ENCODE results near the gene MT1A. TPM values are rescaled to one million over a fixed set of nuclear protein-coding genes. Genes with fewer than 3 reads are reported as not detected.
A peak's percentile ranks its signal among the peaks of the same experiment; 100 is the strongest.

The MT1A gene
- total and polyA plus RNA-seq, 8 donors = 0.78 to 24.1 (median 2.0) TPM; not detected in 4

DNA sequence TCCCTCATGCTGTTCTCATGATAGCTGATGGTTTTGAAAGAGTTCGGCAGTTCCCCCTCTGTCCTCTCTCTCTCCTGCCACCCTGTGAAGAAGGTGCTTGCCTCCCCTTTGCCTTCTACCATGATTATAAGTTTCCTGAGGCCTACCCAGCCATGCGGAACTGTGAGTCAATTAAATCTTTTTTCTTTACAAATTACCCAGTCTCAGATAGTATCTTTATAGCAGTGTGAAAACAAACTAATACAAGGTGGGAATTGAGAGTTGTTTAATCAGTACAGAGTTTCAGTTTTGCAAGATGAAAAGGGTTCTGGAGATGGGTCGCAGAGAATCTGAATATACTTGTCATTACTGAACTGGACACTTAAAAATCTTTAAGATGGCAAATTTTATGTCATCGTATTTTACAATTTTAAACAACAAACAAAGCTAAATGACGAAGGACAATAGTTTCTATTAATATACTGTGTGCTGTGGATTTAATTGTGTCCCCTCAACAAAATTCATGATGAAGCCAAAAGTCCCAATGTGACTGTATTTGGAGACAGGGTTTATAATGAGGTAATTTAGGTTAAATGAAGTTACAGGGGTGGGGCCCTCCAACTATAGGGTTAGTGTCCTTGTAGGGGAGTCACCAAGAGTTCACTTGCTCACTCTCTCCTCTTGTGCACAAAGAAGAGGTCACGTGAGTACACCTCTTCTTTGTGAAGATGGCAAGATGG lies 44.7 kb upstream of the MT1A start:
- Histone ChIP-seq H3K9me3 (no peaks in the 10 kb centered on the region), H3K4me1 (peaks cover 0 to 16% of the 10 kb centered on the region in 2 donors), H3K27me3 (peaks cover 16 to 28% of the 10 kb centered on the region in 2 donors), H3K4me3 (no peak overlapping the region), H3K36me3 (no peaks in the 10 kb centered on the region), H3K27ac (no peak overlapping the region)
- ATAC-seq (no peak), DNase-seq (no peak)
- intact Hi-C loops (cut with DNase I) = no loop called here
- TF ChIP-seq CTCF (IDR thresholded peaks at IDR 0.05) = no peak

GRCh38 chr16:56594292-56594619 lies 44.2 kb upstream of the MT1A start:
- H3K4me3 ChIP-seq = no peak overlapping the region
- H3K9me3 ChIP-seq = no peaks in the 10 kb centered on the region
- H3K27me3 ChIP-seq = peaks cover 11 to 23% of the 10 kb centered on the region in 2 donors
- ATAC-seq (no peak), DNase-seq (no peak)
- peaks cover 0 to 13% of the 10 kb centered on the region in 2 donors for H3K4me1 ChIP-seq
- H3K36me3 ChIP-seq = no peaks in the 10 kb centered on the region
- intact Hi-C loops (cut with DNase I) = no loop called here
- no peak overlapping the region for H3K27ac ChIP-seq
- TF ChIP-seq CTCF (IDR thresholded peaks at IDR 0.05) = no peak

- no peaks in the 10 kb centered on the region for H3K9me3 ChIP-seq
- no peak for DNase-seq
- ATAC-seq = peak; percentile 70
- H3K27me3 ChIP-seq = no peaks in the 10 kb centered on the region
- H3K36me3 ChIP-seq = no peaks in the 10 kb centered on the region
- intact Hi-C loops (cut with DNase I) = no loop called here
- TF ChIP-seq CTCF (IDR thresholded peaks at IDR 0.05) = peak; percentile 37 to 58
- H3K4me1 ChIP-seq = peaks cover 0 to 6% of the 10 kb centered on the region in 2 donors
- H3K27ac ChIP-seq = no peak overlapping the region
- H3K4me3 ChIP-seq = no peak overlapping the region
Measured at GRCh38 chr16:56600398-56600999, 38.0 kb upstream of the MT1A start.

DNA sequence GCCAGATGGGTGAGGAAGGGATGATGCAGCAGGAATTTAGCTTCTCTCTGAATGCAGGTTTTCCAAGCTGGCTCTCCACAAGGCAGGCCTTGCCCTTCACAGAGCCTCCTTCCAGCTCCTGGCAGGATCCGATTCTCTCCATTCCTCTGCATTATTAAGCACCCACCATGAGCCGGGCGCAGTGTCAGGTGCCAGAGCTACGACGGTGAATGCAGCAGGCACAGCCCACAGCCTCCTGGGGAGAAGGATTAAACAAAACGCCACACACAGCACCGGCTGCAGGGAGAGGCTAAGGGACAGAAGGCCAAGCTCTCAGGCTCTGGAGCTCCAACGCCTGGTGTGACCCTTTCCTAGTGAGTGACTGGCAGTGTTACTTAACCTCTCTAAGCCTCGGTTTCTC lies 37.1 kb upstream of the MT1A start:
- H3K9me3 ChIP-seq = no peaks in the 10 kb centered on the region
- no peak overlapping the region for H3K27ac ChIP-seq
- intact Hi-C loops (cut with DNase I) = no loop called here
- no peak overlapping the region for H3K4me3 ChIP-seq
- no peak for ATAC-seq
- no peak for DNase-seq
- no peaks in the 10 kb centered on the region for H3K36me3 ChIP-seq
- no peaks in the 10 kb centered on the region for H3K27me3 ChIP-seq
- no peak for TF ChIP-seq CTCF (IDR thresholded peaks at IDR 0.05)
- H3K4me1 ChIP-seq = peaks cover 6 to 14% of the 10 kb centered on the region in 2 donors

DNA sequence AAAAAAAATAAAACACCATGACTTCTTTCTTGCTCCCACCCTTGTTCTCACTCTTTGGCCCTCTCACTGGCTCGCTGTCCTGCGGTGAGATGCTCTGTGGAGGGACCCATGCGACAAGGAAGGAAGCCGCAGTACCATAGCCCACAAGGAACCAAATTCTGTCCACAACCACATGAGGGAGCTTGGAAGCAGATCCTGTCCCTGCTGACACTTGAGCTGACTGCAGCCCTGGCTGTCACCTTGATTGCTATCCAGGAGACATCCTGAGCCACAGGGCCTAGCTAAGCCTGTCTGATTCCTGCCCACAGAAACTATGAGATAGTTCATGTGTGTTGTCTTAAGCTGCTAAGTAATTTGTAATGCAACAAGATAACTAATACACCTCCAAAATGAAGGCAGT lies 34.9 kb upstream of the MT1A start:
- peak; percentile 34 to 38 for TF ChIP-seq CTCF (IDR thresholded peaks at IDR 0.05)
- no peaks in the 10 kb centered on the region for H3K36me3 ChIP-seq
- H3K27me3 ChIP-seq = no peaks in the 10 kb centered on the region
- ATAC-seq = no peak
- no peak overlapping the region for H3K27ac ChIP-seq
- DNase-seq = peak in 1 of 4 donors; percentile 43
- H3K4me1 ChIP-seq = peaks cover 21 to 32% of the 10 kb centered on the region in 2 donors
- intact Hi-C loops (cut with DNase I) = no loop called here
- H3K9me3 ChIP-seq = no peaks in the 10 kb centered on the region
- H3K4me3 ChIP-seq = no peak overlapping the region
